A673 (cell line): Measurements from ENCODE around the gene RSL1D1.

ENCODE experiments used
- EZH2 ChIP-seq: fragments of 200-600 bp; sonication (generic); IDR thresholded peaks from 2 replicates; pipeline ENCODE4 v1.6.1; 2017; ENCODE audit warnings: borderline replicate concordance, low read depth, mild to moderate bottlenecking, mixed read lengths, antibody characterized with exemption, low read length; ENCODE audit not compliant: poor library complexity, severe bottlenecking
- TF ChIP-seq, protein P1 (sequence below): fragments of 300-800, 200-600 bp; sonication (generic); conservative IDR thresholded peaks from 2 replicates; pipeline ENCODE4 v1.5.1; 2017; ENCODE audit warnings: low read depth, mild to moderate bottlenecking, antibody characterized with exemption, low read length, moderate library complexity, mixed read lengths

GRCh38 chr16:11876306-11876705 lies 25.0 kb upstream of the RSL1D1 start:
- TF ChIP-seq, protein P1, sequence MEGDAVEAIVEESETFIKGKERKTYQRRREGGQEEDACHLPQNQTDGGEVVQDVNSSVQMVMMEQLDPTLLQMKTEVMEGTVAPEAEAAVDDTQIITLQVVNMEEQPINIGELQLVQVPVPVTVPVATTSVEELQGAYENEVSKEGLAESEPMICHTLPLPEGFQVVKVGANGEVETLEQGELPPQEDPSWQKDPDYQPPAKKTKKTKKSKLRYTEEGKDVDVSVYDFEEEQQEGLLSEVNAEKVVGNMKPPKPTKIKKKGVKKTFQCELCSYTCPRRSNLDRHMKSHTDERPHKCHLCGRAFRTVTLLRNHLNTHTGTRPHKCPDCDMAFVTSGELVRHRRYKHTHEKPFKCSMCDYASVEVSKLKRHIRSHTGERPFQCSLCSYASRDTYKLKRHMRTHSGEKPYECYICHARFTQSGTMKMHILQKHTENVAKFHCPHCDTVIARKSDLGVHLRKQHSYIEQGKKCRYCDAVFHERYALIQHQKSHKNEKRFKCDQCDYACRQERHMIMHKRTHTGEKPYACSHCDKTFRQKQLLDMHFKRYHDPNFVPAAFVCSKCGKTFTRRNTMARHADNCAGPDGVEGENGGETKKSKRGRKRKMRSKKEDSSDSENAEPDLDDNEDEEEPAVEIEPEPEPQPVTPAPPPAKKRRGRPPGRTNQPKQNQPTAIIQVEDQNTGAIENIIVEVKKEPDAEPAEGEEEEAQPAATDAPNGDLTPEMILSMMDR, result no peak
- TF ChIP-seq EZH2, result no peak
